Central memory CD8-positive, alpha-beta T cell (primary cell): Measurements from ENCODE around the gene DTHD1.

Experiments used
- ATAC-seq: fragments of 150-1000 bp; cut with Tn5 transposase; replicated peaks from 2 replicates; pipeline ENCODE4 v1.10.0; 2022; ENCODE audit warnings: mild to moderate bottlenecking, moderate FRiP score, moderate number of reproducible peaks; ENCODE audit not compliant: poor library complexity, severe bottlenecking; ENCODE audit errors: extremely low read depth
- DNase-seq, 2 donors: peaks; one replicate each; pipeline ENCODE4 v3.0.0; 2021; ENCODE audit warnings: low spot score in 2 of 2
- H3K27ac Mint-ChIP-seq: one replicate; pipeline ENCODE4 v1.8.0; 2022; ENCODE audit warnings: low read depth, mild to moderate bottlenecking, moderate library complexity, mixed read lengths
- H3K27me3 Mint-ChIP-seq: one replicate; pipeline ENCODE4 v1.8.0; 2022; ENCODE audit warnings: mixed read lengths
- H3K36me3 Mint-ChIP-seq: one replicate; pipeline ENCODE4 v1.8.0; 2022; ENCODE audit warnings: mild to moderate bottlenecking, moderate library complexity, mixed read lengths; ENCODE audit not compliant: insufficient read depth
- H3K4me1 Mint-ChIP-seq: one replicate; pipeline ENCODE4 v1.8.0; 2022; ENCODE audit warnings: mixed read lengths
- H3K4me3 Mint-ChIP-seq: one replicate; pipeline ENCODE4 v1.8.0; 2022; ENCODE audit warnings: mild to moderate bottlenecking, moderate library complexity, mixed read lengths
- H3K9me3 Mint-ChIP-seq: one replicate; pipeline ENCODE4 v1.8.0; 2022; ENCODE audit warnings: mixed read lengths

DTHD1 gene

GRCh38 chr4:36343501-36344175 lies 62.2 kb downstream of the DTHD1 start:
- H3K36me3 Mint-ChIP-seq = peaks cover 3% of the 10 kb centered on the region
- no peak overlapping the region for H3K27ac Mint-ChIP-seq
- no peak overlapping the region for H3K4me3 Mint-ChIP-seq
- no peaks in the 10 kb centered on the region for H3K9me3 Mint-ChIP-seq
- no peak for ATAC-seq
- no peaks in the 10 kb centered on the region for H3K27me3 Mint-ChIP-seq
- no peak for DNase-seq
- H3K4me1 Mint-ChIP-seq = peaks cover 12% of the 10 kb centered on the region

- DNase-seq (no peak), ATAC-seq (peak; percentile 66)
- Mint-ChIP-seq H3K4me3 (no peak overlapping the region), H3K4me1 (peaks cover 19% of the 10 kb centered on the region), H3K27me3 (no peaks in the 10 kb centered on the region), H3K27ac (peak overlapping the region; percentile 88), H3K9me3 (no peaks in the 10 kb centered on the region), H3K36me3 (peaks cover 3% of the 10 kb centered on the region)
Observed at GRCh38 chr4:36348403-36348938, 67.1 kb downstream of the DTHD1 start.

GRCh38 chr4:36349938-36350549 lies 68.6 kb downstream of the DTHD1 start:
- Mint-ChIP-seq H3K27me3 (no peaks in the 10 kb centered on the region), H3K36me3 (no peaks in the 10 kb centered on the region), H3K4me3 (no peak overlapping the region), H3K27ac (peak overlapping the region; percentile 88), H3K4me1 (peaks cover 19% of the 10 kb centered on the region), H3K9me3 (no peaks in the 10 kb centered on the region)
- no peak for DNase-seq
- ATAC-seq = no peak

GRCh38 chr4:36351082-36351666 lies 69.8 kb downstream of the DTHD1 start:
- peak overlapping the region; percentile 27 for H3K27ac Mint-ChIP-seq
- H3K27me3 Mint-ChIP-seq = no peaks in the 10 kb centered on the region
- H3K36me3 Mint-ChIP-seq = no peaks in the 10 kb centered on the region
- no peak overlapping the region for H3K4me3 Mint-ChIP-seq
- peak; percentile 54 to 64 for DNase-seq
- no peak for ATAC-seq
- H3K4me1 Mint-ChIP-seq = peaks cover 14% of the 10 kb centered on the region
- no peaks in the 10 kb centered on the region for H3K9me3 Mint-ChIP-seq

GRCh38 chr4:36353998-36354397 lies 72.6 kb downstream of the DTHD1 start:
- Mint-ChIP-seq H3K36me3 (no peaks in the 10 kb centered on the region), H3K4me3 (no peak overlapping the region), H3K4me1 (peaks cover 4% of the 10 kb centered on the region), H3K9me3 (no peaks in the 10 kb centered on the region), H3K27me3 (no peaks in the 10 kb centered on the region), H3K27ac (no peak overlapping the region)
- DNase-seq (no peak), ATAC-seq (no peak)

- Mint-ChIP-seq H3K27ac (no peak overlapping the region), H3K4me3 (no peak overlapping the region), H3K4me1 (no peaks in the 10 kb centered on the region), H3K9me3 (no peaks in the 10 kb centered on the region), H3K27me3 (no peaks in the 10 kb centered on the region), H3K36me3 (no peaks in the 10 kb centered on the region)
- DNase-seq = no peak
- ATAC-seq = no peak
Observed at GRCh38 chr4:36358173-36358572, 76.8 kb downstream of the DTHD1 start.

GRCh38 chr4:36360755-36361154 lies 79.3 kb downstream of the DTHD1 start:
- H3K4me1 Mint-ChIP-seq = no peaks in the 10 kb centered on the region
- H3K9me3 Mint-ChIP-seq = no peaks in the 10 kb centered on the region
- no peak overlapping the region for H3K27ac Mint-ChIP-seq
- no peak overlapping the region for H3K4me3 Mint-ChIP-seq
- ATAC-seq (no peak), DNase-seq (no peak)
- no peaks in the 10 kb centered on the region for H3K27me3 Mint-ChIP-seq
- no peaks in the 10 kb centered on the region for H3K36me3 Mint-ChIP-seq

- no peaks in the 10 kb centered on the region for H3K36me3 Mint-ChIP-seq
- DNase-seq (no peak), ATAC-seq (no peak)
- no peaks in the 10 kb centered on the region for H3K9me3 Mint-ChIP-seq
- no peak overlapping the region for H3K4me3 Mint-ChIP-seq
- no peaks in the 10 kb centered on the region for H3K27me3 Mint-ChIP-seq
- no peak overlapping the region for H3K27ac Mint-ChIP-seq
- no peaks in the 10 kb centered on the region for H3K4me1 Mint-ChIP-seq
Observed at GRCh38 chr4:36363024-36363423, 81.6 kb downstream of the DTHD1 start.

- no peaks in the 10 kb centered on the region for H3K4me1 Mint-ChIP-seq
- ATAC-seq (no peak), DNase-seq (no peak)
- H3K27me3 Mint-ChIP-seq = no peaks in the 10 kb centered on the region
- no peak overlapping the region for H3K4me3 Mint-ChIP-seq
- H3K9me3 Mint-ChIP-seq = peaks cover 6% of the 10 kb centered on the region
- no peaks in the 10 kb centered on the region for H3K36me3 Mint-ChIP-seq
- H3K27ac Mint-ChIP-seq = no peak overlapping the region
Observed at GRCh38 chr4:36374836-36375511, 93.6 kb downstream of the DTHD1 start.

GRCh38 chr4:36385951-36386571 lies 104.6 kb downstream of the DTHD1 start:
- peak; percentile 20 to 54 for DNase-seq
- Mint-ChIP-seq H3K4me3 (peak overlapping the region; percentile 34), H3K27ac (peak overlapping the region; percentile 84), H3K9me3 (no peaks in the 10 kb centered on the region), H3K27me3 (peaks cover 19% of the 10 kb centered on the region), H3K4me1 (peaks cover 18% of the 10 kb centered on the region), H3K36me3 (peaks cover 7% of the 10 kb centered on the region)
- peak; percentile 98 for ATAC-seq

GRCh38 chr4:36386691-36387090 lies 105.3 kb downstream of the DTHD1 start:
- Mint-ChIP-seq H3K4me3 (peak overlapping the region; percentile 34), H3K27me3 (peaks cover 19% of the 10 kb centered on the region), H3K27ac (peak overlapping the region; percentile 84), H3K9me3 (no peaks in the 10 kb centered on the region), H3K4me1 (peaks cover 18% of the 10 kb centered on the region), H3K36me3 (peaks cover 7% of the 10 kb centered on the region)
- ATAC-seq (no peak), DNase-seq (no peak)

GRCh38 chr4:36388710-36389109 lies 107.3 kb downstream of the DTHD1 start:
- Mint-ChIP-seq H3K9me3 (no peaks in the 10 kb centered on the region), H3K4me3 (no peak overlapping the region), H3K4me1 (peaks cover 18% of the 10 kb centered on the region), H3K27ac (no peak overlapping the region), H3K27me3 (peaks cover 19% of the 10 kb centered on the region), H3K36me3 (peaks cover 7% of the 10 kb centered on the region)
- ATAC-seq (no peak), DNase-seq (no peak)
